GOT3 (cell line): Measurements from ENCODE around the gene CAP2.
"Not testable (repeated sequence)": the region's sequence is repeated elsewhere in the genome, so short reads cannot be mapped to it uniquely, and the experiment has no call there.

Experiments
- DNase-seq: peaks from one replicate; lab custom pipeline; 2025; ENCODE audit warnings: mixed read lengths; lab: John Stamatoyannopoulos, UW

The CAP2 gene

DNA sequence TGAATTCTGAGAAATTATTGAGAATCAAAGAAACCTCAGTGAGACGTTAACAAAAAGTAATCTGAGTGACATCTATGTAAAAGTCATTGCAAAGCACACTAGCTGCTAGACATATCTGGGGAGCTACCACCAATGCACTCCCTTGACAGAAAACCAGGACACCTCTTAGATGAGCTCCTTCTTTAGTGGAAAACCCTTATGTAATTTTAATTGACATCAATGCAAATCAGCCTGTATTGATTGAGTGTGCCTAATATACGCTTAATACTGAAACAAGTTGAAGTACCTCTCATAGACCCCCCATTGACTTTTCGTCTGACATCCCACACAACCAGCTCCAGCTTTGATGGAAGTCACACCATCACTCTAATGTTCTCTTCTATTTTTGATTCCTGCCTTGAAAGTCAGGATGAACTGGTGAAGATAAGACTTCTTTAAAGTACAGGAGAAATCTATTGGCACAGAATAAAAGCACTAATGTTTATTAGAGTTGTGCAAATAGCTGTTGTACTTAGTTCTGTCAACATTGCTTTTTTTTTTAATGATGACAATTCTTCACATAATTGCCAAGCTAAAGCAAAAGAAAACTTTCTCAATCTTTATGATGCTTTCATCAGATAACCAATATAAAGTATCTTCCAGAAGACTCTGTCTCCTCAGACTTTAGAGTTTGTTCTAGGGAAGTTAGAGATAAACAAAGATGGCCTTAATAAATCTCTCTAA lies 108.7 kb downstream of the CAP2 start:
- no peak for DNase-seq

DNA sequence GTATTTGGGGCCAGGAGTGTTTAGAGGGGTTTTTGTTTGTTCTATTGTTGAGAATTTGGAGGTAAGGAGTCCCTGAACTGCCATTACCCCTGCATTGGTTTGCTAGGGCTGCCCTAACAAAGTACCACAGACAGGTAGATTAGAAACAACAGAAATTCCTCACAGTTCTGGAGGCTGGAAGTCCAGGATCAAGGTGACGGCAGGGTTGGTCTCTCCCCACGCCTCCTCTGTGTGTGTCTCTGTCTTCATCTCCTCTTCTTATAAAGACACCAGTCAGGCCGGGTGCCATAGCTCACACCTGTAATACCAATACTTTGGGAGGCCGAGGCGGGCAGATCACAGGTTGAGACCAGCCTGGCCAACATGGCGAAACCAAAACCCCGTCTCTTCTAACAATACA lies 109.7 kb downstream of the CAP2 start:
- DNase-seq = no peak

DNA sequence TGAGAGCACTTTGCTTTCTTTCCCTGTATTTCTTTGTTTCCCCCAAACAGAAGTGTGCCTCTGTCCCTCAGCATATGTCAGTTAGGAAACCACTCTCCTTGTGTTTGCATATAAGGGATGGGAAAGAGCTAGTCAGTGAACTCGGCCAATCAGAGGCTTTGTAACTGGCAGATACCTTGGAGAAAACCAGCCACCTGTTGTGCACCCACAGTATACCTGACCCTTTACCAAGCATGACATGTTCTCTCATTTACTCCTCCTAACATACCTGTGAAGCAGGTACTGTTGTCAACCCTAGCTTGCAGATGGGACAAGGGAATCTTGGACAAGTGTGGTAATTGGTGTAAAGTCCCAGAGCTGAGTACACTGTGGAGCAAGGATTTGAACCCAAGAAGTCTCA lies 110.6 kb downstream of the CAP2 start:
- no peak for DNase-seq

DNA sequence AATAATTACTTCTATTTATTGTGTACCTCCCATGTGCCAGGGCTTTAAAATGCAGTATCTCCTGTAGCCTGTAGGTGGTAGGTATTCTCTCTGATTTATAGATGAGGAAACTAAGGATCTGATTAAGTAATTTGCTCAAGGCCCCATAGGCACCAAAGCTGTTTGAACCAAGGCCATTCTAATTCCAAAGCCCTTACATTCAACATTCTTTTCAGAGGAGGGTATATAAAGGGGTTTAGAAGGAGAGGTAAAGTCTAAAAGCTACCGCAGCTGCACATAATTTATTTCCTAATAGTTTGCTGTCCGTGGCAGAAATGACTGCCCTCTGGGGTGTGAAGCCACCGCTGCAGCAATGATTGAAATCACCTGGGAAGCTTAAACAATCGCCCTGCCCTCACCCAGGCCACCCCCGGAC lies 111.7 kb downstream of the CAP2 start:
- no peak for DNase-seq

DNA sequence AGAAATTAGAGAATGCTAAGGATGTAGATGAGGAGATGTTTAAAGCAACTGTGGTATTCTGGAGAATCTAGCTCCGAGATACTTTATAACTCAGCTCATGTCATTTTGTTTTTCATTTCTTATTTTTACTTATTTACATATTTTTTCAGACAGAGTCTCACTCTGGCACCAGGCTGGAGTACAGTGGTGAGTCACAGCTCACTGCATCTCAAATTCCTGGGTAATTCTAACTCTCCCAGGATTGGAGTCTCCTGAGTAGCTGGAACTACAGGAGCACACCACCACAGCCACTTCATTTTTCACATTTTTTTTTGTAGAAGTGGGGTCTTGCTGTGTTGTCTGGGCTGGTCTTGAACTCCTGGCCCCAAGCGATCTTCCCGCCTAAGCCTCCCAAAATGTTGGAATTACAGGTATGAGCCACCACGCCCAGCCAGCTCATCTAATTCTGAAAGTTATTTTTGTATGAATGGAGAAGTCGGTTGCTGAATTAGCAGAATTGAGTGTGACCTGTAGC lies 112.4 kb downstream of the CAP2 start:
- DNase-seq = no peak

DNA sequence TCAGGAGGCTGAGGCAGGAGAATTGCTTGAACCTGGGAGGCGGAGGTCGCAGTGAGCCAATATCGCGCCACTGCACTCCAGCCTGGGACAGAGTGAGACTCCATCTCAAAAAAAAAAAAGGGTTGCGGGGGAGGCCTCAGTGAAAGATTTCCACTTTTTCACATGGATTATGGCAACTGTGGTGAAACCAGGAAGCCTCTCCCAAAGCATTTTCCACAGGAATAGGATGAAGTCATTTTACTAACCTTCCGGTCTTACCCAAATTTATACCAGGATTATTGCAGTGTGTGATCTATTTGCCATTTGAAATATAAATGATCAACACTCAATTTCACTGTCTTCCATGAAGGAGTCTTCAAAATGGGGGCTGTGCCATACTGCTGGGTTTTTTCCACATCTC lies 113.1 kb downstream of the CAP2 start:
- no peak for DNase-seq

DNA sequence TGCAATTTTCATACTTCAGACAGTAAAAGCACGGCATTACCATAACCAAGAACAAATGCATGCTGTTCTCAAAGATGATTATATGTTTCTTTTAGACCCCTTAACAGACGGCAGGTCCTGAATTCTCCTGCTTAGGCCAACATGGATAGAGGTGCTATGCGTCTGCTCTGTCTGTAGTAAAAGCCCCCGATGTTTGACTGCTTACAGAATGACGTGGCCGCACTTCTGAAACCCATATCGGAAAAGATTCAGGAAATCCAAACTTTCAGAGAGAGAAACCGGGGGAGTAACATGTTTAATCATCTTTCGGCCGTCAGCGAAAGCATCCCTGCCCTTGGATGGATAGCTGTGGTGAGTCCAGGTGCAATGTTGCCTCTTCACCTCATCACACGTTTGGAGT lies 113.6 kb downstream of the CAP2 start:
- DNase-seq = no peak

DNA sequence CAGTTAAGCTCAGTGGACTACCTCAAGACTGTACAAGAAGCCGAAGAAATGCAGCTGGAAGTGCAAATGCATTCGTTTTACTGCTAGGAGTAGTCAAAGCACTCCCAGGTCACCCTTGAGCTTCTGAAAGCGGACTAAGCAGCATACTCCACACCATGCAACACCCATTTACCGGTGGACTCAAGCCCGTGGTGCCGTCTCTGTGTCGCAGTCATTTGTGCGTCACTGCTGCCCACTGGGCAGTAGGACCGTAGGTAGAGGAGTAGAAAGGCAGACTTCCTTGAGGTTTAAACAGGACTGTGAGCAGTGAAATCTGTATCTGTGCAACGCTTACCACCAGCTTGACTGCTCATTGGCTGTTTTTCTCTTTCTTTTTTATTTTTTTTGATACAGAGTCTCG lies 117.7 kb downstream of the CAP2 start:
- no peak for DNase-seq

DNA sequence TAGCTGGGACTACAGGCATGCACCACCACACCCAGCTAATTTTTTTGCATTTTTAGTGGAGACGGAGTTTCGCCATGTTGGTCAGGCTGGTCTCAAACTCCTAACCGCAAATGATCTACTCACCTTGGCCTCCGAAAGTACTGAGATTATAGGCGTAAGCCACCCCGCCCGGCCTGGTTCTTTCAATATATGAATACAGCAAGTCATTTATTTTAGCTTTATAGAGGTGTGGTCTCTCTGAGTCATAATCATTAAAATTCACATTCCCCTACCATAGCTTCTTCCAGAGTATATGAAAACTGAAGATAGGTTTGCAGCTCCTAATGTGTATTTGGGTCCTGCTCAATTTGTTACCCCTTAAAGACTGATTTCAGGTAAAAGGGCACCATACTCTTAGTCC lies 118.2 kb downstream of the CAP2 start:
- DNase-seq = no peak

DNA sequence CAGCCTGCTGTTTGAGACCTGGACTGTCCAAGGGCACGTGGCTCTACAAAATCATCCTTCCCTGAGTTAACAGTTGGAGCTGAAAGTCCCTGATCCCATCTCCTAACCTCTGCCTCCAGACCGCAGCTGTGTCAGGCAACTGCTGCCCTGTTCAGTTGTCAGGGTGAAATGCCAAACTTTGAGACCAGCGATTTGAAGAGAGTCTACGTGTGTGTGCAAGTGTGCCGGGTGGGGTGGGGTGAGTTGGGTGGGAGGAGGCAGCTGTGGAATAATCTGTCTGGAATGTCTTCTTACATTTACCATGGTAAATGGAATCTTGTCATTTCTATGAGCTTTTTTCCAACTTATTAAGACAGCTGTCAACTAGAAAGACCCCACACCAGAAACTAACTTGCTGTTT lies 125.7 kb downstream of the CAP2 start:
- no peak for DNase-seq

DNA sequence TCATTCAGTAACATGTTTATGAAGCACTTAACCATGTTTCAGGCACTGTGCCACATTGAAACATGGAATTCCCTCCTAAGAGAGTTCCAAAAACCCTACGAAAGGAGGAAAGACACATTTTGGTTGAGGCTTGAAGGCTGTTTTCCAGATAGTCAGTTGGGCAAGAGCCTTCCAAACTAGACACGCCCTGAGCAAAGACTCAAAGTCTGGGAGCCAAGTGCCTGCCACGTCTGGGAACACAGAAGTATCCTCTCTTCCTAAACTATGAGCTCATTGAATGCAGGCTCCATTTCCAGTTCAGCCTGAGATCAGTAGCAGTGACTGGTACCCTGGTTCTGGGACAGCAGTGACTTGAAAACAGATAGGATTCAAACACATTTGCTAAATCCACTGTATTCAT lies 132.2 kb downstream of the CAP2 start:
- DNase-seq = no peak

DNA sequence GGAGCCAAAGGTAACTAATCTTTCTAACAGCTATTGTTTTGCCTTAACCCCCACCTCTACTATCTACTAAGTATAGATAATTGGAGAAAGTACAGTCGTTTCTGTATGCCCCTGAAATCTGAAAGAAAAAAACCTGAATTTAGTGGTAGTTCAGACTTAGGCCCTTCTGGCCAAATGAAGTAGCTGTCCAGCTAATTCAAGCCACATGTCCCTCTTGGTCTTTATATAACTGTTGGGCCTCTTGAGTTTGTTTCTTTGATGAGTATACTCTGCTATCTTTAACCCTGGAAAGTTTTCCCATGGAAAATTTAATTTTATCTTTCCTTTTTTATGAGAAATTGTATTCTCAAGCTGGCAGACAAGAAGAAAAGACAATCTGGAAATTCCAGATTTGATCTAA lies 133.7 kb downstream of the CAP2 start:
- DNase-seq = no peak

DNA sequence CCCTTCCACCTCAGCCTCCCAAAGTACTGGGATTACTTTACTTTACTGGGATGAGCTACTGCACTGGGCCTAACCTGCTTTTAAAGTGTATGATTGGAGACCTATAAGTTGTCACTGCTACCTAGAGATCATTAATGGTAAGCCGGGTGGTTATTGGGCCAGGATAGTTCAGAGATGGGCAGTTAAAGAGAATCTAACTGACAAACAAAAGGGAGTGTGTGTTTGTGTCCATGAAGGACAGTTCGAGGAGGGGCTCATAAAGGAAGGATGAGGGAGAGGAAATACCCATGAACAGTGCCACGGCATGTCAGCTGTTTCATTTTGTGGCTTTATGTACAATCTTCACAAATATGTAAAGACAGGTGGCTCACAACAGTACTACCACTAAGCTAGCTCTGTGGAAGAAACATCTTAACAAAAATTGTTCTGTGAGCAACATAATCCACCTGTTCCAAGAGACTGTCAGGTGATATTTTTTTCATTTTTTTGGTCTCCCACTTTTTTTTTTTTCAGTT lies 137.0 kb downstream of the CAP2 start:
- DNase-seq = no peak

DNA sequence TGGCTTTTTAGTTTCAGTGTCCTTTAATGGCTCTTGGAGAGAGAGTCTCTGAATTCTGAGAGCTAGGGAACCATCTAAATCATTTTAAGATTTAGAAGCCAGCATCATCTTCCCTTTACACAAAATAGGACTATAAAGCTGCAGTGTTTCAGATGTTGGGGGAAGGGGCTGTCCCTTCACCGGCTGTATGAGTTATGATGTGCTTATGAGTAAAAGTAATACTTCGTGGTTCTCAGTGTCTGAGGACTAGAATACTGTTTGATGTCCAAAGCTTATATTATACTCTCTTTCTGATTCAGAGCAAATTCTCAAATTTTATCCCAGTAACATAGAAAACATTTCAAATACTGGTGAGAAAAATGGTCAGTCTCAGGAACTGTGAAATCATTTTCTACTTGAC lies 143.2 kb downstream of the CAP2 start:
- DNase-seq = no peak

DNA sequence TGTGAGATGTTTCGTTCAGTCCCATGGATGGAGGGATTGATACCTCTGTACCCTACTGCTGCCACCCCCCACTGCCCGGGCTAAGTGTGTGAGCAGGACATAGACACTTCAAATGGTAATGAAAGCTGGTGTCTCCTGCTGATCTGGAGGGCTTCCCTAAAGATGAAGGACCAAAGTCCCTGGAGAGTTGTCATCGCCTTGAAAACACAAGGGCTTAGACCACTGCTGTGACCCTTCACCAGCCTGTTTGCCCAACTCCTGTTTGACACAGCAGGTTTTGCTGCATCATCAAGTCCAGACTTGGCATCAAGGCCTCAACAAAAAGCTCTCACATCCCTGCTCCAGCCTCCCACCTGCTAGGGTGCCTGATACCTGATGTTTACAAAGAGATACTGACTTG lies 148.8 kb downstream of the CAP2 start:
- DNase-seq = no peak

DNA sequence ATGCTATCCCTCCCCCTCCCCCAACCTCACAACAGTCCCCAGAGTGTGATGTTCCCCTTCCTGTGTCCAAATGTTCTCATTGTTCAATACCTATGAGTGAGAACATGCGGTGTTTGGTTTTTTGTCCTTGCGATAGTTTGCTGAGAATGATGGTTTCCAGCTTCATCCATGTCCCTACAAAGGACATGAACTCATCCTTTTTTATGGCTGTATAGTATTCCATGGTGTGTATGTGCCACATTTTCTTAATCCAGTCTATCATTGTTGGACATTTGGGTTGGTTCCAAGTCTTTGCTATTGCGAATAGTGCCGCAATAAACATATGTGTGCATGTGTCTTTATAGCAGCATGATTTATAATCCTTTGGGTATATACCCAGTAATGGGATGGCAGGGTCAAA lies 152.3 kb downstream of the CAP2 start:
- not testable (repeated sequence) for DNase-seq

DNA sequence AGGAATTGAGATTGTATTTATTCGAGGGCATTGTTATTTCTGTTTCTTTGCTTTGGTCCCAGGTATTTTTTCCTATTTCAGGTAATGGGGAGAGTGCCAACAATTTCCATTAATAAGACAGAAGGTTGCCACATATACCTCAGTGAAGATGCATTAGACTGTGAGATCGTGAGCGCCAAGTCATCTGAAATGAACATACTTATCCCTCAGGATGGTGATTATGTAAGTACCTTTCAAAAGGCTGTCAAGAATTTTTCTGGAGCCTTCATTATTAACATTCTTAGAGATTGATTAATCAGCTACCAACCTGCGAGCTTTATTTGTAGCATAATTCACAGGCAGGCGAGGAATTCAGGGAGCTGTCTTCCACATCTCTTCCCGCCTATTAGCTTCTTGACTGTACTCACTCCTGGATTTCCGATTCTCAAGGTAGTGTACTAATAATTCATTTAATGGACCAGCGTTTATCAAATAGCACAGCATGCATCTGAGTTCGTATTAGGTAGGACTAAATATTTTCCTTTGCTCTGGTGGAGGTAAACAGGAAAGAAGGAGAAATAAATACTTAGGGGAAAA lies 158.1 kb downstream of the CAP2 start:
- DNase-seq = no peak

DNA sequence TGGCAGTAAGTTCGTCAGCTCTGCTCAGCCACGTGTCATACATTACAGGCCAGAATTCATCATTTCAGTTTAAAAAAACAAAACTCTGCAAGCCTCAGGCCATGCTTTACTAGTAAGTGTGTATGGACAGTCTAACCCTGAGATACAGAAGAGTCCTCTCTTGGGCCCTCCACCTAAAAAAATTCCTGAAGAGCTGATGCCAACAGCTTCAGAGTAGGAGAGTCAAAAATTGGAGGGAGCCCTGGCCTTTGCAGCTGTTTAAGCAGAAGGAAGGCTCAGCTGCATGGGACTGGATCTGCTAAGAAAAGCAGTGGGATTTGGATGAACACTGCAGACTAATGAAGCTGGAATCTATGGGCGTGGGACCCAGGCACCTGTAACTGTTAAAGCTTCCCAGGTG lies 159.5 kb downstream of the CAP2 start:
- no peak for DNase-seq

DNA sequence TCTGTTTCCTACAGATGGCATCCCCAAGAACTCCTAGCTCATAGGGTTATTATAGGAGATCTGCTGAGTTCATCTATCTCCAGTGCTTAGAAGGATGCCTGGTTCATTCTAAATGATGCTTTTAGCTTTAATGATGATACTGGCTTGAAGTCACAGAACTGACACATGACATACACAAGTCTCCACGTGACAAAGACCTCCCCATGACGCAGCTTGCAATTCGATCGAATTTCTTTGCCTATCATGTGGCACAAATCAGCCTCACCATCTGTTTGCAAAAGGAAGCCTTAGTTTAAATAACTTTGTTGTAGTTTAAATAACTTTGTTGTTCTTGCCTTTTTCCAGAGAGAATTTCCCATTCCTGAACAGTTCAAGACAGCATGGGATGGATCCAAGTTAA lies 162.6 kb downstream of the CAP2 start:
- no peak for DNase-seq

DNA sequence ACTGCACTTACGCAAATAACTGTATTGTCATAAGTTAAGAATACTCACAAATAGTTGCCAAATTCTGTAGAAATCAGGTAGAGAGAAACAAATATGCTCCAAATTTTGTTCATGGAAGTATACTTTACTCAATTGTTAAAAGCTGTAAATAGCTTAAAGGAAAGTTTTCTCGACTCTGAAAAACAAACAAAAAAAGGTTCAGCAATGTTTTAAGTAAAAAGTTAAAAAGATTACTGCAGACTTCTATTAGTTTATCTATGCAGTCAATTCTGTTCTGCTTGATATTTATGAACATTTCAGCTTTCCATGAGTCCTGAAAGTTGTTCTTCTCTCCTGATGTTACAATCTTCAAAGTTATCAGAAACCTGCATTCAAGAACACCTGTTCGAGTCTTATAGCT lies 169.2 kb downstream of the CAP2 start:
- DNase-seq = no peak

DNA sequence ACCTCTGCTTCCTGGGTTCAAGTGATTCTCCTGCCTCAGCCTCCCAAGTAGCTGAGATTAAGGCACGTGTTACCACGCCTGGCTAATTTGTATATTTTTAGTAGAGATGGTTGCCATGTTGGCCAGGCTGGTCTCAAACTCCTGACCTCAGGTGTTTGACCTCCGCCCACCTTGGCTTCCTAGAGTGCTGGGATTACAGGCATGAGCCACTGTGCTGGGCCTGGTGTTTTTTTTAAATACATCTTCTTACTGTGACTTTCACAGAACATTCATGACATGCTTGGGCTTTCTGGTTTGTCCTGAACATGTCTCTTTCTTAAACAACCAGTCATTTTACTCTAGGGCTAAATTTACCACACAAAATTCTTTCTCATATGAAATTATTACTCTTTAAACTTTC lies 172.0 kb downstream of the CAP2 start:
- DNase-seq = no peak

DNA sequence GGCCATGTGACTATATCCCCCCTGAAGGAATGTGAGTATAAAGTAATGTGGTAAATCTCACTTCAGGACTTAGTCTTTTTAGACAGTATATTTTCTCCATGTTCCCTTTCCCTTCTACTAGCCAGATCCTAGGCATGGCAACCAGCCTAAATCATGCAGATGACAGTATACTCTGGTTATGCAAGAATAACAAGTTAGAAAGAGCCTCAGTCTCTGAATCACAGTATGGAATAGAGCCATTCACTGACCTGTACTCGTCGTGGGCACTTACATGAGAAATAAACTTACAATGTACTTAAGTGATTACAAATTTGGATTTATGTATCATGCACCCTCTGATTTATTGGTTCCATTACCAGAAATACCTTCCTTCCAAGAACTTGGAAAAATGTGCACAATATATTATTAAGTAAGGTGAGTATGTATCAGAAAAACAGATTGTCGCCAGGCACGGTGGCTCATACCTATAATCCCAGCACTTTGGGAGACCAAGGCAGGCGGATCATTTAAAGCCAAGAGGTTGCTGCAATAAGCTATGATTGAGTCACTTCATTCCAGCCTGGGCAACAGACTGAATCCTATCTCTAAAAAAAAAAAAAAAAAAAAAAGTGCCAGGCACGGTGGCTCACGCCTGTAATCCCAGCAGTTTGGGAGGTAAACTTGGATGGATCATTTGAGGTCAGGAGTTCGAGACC lies 181.6 kb downstream of the CAP2 start:
- no peak for DNase-seq

DNA sequence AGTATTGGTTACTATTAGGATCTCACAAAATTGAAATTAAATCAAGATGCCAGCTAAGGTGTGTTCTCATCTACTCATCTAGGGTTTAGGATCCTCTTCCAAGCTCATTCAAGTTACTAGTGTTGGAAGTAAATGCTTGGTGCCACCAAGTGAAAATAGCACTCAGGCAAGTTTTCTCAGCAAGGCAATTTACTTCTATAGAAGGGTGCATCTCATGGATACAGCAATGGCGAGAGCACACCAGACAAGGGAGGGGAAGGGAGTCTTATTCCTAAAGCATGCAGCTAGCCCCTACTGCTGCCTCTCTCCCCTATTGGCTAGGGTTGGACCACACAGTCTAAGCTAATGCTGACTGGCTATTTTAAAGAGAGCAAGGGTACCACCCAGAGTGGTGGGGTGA lies 183.7 kb downstream of the CAP2 start:
- DNase-seq = no peak
